ENCODE data around the gene LRMDA.

LRMDA gene

DNA sequence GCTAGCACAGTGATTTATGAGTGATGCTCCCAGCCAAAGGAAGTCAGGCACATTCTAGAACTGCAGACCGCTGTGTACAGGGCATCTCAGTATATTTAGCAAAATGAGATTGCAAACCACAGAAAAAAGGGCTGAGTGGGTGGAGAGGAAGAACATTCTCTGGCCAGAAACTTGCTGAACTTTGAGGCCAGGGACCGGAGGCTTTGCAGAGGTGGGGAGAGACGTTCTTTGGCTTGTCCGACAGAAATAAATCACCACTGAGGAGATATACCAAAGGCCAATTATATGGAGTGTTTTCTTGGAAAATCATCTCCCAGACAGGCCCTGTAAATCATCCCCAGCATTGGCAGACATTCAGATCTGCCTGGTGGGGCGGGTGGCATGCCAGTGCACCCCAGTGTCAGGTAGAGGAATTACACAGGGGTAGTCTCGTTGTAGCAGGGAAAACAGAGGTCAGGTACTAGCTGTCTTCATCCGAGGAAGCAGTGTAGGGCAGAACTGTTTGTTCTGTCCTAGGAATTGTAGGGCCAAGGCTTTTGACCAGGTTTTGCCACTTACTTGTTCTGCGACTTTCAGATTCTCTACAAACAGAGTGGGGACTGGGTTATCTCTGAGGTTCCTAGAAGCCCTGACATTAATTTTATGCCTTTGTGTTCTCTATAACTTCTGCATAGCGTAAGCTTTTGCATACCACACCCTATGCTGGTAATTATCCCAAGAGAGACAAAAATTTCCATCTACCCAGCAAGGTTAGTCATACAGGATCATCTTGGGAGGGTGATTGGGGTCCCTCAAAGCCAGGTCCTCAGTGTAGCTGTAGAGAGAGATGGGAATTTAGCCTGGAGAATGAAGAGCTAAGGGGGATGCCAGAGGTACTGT, 655.6 kb downstream of the LRMDA start:
- no peak for DNase-seq (ENCODE audit: low spot score)

DNA sequence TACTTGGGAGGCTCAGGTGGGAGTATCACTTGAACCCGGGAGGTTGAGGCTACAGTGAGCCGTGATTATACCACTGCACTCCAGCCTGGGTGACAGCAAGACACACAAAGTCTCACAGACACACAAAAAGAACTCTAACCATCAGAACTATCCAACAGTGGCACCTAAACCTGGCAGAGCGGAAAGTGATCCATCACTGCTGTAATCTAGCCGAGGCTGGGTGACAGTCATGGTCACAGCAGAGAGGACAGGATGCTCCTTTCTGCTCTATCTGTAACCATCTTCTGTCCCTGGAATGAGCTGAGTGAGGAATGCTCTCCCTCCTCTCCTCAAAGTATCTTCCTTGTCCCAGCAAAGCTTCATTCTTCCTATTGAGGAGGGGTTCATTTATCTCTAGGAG, 656.6 kb downstream of the LRMDA start:
- DNase-seq (ENCODE audit: low spot score), result no peak

DNA sequence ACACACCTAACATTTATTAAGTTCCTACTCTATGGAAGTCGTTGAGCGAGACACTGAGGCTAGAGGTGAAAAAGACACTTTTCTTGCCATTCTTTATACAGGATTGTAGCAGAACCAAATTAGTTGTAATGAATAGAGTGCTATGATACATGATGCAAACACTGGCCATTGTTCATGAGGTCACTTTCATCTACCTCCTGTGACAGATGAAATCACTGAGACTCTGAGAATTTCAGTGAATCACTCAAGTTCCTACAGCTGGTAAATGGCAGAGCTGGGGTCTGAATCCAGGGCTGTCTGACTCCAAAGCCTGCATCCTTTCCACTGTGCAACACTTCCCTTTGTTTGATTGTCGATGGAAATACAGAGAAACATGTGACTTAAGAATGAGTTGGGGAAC, 657.6 kb downstream of the LRMDA start:
- DNase-seq (ENCODE audit: low spot score), result no peak

DNA sequence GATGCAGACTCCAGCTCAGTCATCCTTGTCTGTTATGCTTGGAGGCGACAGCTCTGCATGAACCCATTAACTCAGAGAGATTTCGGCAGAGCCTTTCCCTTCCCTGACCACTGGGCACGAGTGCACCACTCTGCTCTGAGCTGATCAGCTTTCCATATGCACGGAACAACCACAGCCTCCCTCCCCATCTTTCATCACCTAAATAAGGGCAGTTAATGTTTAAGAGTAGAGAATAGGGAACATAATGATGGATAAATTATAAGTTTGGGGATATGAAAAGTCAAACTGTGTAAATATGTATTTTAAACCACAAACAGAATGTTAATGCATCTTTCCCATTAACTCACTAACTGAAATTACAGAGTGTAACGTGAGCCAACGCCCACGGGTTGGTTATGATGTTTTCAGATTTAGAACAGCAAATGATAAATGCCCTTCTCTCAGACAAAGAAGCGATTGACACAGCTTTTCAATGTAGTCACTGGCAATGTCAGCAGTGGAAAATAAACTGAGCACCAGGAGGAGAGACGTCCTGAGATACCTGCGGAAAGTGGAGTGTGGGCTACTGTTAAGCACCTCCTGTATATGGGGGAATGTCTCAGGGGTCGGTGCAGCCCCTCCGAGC, 658.2 kb downstream of the LRMDA start:
- no peak for DNase-seq (ENCODE audit: low spot score)

DNA sequence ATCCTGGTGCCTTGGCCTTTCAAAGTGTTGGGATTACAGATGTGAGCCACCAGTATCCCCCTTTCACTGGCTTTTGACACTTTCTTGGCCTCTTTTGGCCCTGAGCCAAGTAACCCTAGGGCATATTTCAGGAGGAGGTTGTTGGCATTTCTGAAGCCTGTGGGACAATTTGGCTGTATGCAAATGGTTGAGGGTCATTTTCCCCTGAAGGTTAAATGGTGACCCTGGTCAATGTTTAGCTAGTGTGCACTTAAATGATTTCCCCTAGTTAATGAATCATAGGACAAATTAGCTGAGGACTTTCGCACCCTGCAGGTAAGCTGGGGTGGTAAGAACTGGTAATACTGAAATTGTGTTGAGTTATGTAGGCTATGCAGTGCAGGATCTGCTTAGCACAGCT, 660.5 kb downstream of the LRMDA start:
- no peak for DNase-seq (ENCODE audit: low spot score)

GRCh38 chr10:76106611-76107010, 675.2 kb downstream of the LRMDA start:
- DNase-seq (ENCODE audit: low spot score), result no peak

DNA sequence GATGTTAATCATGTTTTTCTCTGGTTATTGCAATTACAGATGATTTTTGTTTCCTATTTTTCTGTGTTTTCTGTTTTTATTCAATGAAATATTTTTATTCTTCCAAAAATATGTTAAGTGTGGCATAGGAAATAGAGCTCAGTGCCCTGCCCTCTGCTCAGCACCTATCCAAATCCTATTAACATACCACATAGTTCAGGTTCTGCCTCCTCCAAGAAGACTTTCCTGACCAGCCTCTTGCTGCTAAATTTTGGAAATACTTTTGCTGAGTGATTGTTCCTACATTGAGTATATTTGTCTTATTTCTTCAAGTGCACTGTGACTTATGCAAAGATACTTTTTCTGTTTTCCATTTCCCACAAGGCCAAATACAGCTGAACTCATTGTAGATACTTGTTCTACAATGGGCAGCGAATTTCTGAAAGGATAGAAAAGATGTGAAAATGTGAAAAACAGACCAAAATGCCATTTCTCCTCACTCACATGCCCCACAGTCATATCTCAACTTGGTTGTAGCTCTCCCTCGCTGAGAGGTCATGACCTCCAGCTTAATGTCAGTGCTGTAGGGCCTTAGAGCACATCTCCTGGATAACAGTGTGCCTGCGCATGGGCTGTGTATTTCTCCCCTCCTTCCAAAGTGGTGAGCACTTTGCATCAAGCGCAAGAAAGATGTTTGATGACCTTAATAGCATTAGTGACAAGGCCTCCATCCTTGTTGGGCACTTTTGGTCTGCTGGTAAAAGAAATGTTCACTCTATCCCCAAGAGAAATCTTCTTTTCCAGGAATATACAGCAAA, 677.3 kb downstream of the LRMDA start:
- no peak for DNase-seq (ENCODE audit: low spot score)

GRCh38 chr10:76111404-76111803, 680.0 kb downstream of the LRMDA start:
- DNase-seq (ENCODE audit: low spot score), result no peak

DNA sequence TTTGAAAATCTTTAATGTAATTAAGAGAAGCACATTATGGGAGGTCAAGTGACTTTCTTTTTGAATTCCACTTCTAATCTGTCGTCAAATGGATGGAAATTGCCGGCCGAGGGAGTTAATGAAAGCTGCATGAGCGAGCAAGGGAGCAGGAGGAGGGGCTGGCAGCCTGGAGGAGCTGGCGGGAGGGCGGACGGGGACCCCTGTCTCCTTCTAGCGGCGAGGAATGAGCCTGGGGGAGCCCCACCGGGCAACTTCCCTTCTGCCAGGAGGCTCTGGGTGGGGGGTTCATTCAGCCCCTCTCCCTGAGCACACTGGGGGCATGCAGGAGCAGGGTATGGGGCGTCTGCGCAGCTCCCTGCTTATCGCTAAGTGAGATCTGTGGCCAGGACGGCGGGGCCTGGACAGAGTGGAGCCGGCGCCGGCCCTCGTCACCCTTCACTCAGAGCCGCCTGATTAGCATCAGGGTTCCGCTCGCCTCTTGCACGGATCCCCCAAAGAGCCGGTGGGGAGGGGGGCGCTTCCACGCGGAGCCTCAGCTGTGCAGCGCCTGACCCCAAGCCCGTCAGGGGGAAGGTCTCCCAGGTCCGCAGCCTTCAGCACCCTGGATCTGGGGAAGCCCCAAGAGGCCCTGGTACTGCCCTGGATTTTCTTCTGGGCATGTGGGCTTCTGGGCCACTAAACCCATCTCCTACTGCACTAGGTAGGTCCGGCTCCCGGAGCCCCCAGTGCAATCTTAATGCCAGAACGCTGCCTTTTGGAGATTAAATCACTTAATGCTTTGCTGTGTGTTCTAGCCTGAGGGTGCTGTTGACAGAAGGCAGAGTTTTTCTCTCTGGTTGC, 680.8 kb downstream of the LRMDA start:
- no peak for DNase-seq (ENCODE audit: low spot score)

GRCh38 chr10:76112826-76113150, 681.4 kb downstream of the LRMDA start:
- no peak for DNase-seq (ENCODE audit: low spot score)

- no peak for DNase-seq (ENCODE audit: low spot score)
Measured at GRCh38 chr10:76113952-76114351, 682.5 kb downstream of the LRMDA start.

DNA sequence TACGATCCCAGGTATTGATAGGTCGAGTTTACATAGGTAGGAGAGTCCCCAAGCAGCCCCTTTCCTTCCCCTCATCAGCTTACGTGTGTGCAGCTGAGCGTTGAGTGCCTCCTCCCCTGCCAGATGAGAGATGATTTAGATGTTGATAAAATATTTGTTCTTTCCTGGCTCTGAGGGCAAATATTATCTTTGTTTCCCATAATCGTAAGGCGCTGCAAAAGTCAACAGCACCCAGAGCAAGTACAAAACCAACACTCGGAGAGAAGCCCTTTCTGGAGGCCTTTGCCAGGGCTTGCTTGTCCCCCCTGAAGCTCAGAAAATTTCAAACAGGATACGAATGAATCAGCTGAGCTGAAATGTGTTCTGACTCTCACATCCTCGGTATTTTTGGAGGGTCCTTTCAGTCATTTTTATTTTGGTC, 683.2 kb downstream of the LRMDA start:
- DNase-seq (ENCODE audit: low spot score), result no peak

GRCh38 chr10:76115131-76115470, 683.7 kb downstream of the LRMDA start:
- DNase-seq (ENCODE audit: low spot score), result no peak

GRCh38 chr10:76115471-76116155, 684.2 kb downstream of the LRMDA start:
- no peak for DNase-seq (ENCODE audit: low spot score)

DNA sequence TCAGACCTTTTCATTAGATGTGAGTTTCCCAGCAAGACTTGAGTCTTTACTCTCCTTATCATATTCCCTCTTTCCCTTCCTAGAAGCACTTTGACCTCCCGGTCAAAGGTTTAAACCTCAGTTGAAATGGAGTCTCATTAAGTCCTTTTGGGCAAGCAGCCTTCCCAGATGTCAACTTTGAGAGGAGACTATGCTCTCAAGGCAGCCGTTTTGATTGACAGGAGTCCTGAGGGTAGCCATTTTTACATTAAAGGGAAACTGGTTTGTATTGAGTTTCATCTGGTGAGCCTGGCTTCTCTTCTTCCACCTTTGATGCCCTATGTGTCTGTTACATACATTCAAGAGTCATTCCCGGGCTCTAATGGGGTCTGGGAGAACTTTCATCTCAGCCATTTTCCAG, 685.1 kb downstream of the LRMDA start:
- DNase-seq (ENCODE audit: low spot score), result no peak

- DNase-seq (ENCODE audit: low spot score), result no peak
Measured at GRCh38 chr10:76117949-76118348, 686.5 kb downstream of the LRMDA start.

DNA sequence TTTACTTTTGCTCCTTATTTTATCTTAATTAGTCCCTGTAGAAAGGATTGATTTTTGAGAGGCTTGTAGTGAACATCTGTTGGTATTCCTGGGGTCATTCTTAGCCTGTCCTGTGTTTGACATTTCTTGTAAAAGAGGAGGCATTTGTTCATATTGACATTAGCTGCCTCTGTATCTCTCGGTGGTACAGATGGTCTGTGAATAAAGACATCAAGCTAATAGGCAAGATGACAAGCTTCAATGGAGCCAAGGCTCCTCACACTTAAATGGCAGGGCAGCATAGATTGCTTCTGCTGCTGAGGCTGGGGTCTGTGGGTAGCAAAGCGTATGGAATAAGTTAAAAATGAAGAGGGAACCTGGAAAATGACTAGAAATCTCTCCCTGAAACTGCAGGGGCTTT, 687.6 kb downstream of the LRMDA start:
- DNase-seq (ENCODE audit: low spot score), result no peak

GRCh38 chr10:76119515-76119914, 688.1 kb downstream of the LRMDA start:
- DNase-seq (ENCODE audit: low spot score), result no peak

GRCh38 chr10:76122056-76122455, 690.6 kb downstream of the LRMDA start:
- DNase-seq (ENCODE audit: low spot score), result no peak

DNA sequence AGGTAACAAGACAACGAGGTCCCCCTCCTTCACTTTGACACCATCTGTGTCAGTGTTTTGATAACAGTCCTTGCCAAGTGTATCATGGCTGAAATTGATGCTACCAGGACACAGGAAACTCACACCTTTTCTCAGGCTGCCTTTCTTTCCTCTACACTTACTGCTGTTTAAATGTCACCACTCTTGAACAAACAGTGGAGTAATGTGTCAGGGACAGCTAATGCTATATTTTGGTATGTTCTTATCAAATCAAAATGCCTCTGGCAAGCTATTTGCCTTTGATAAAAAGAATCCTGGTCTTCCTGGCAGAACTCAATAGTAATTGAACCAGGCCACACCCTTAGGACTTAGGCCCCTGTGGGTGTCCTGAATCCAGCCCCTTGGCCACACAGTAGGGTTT, 692.9 kb downstream of the LRMDA start:
- no peak for DNase-seq (ENCODE audit: low spot score)

- no peak for DNase-seq (ENCODE audit: low spot score)
Measured at GRCh38 chr10:76125900-76126299, 694.5 kb downstream of the LRMDA start.
